ENCODE data around the gene C20orf204.

Gene C20orf204

GRCh38 chr20:64080013-64080812, 44.2 kb downstream of the C20orf204 start, which contains the start of gene OPRL1:
OPRL1 (plus strand) TSS chr20:64080082; CDS start chr20:64092721, 12,639 bp downstream.
- H3K4me1 ChIP-seq (ENCODE audit: insufficient read depth, insufficient read length), result peaks cover 33% of the 10 kb centered on the region
- DNase-seq (ENCODE audit: low read depth, low spot score), result no peak
- peak within 1 kb of the TSS; percentile 70 for H3K4me3 ChIP-seq (ENCODE audit: insufficient read length, low read depth)
- peaks cover 48% of the 10 kb centered on the region for H3K27me3 ChIP-seq (ENCODE audit: insufficient read depth, insufficient read length)
- peak within 1 kb of the TSS; percentile 92 for H3K9ac ChIP-seq (ENCODE audit: insufficient read length, low read depth)
- H3K9me3 ChIP-seq (ENCODE audit: insufficient read depth, low read length), result no peaks in the 10 kb centered on the region
- TF ChIP-seq SUZ12 (IDR thresholded peaks at IDR 0.05; ENCODE audit: extremely low read depth, insufficient read depth, insufficient read length) (no peak), ZNF274 (IDR thresholded peaks at IDR 0.05; ENCODE audit: low read depth, low read length) (no peak), YY1 (IDR thresholded peaks at IDR 0.05; ENCODE audit: insufficient read depth, insufficient read length) (no peak)
- H3K36me3 ChIP-seq (ENCODE audit: insufficient read depth, insufficient read length, low read length), result peaks cover 13% of the 10 kb centered on the region

- H3K9ac ChIP-seq (ENCODE audit: insufficient read length, low read depth), result peak overlapping the region; percentile 21
- H3K4me1 ChIP-seq (ENCODE audit: insufficient read depth, insufficient read length), result peaks cover 33% of the 10 kb centered on the region
- DNase-seq (ENCODE audit: low read depth, low spot score), result no peak
- TF ChIP-seq ZNF274 (IDR thresholded peaks at IDR 0.05; ENCODE audit: low read depth, low read length), result no peak
- TF ChIP-seq SUZ12 (IDR thresholded peaks at IDR 0.05; ENCODE audit: extremely low read depth, insufficient read depth, insufficient read length), result no peak
- no peak for TF ChIP-seq YY1 (IDR thresholded peaks at IDR 0.05; ENCODE audit: insufficient read depth, insufficient read length)
- H3K27me3 ChIP-seq (ENCODE audit: insufficient read depth, insufficient read length), result peaks cover 56% of the 10 kb centered on the region
- peaks cover 11% of the 10 kb centered on the region for H3K36me3 ChIP-seq (ENCODE audit: insufficient read depth, insufficient read length, low read length)
- no peaks in the 10 kb centered on the region for H3K9me3 ChIP-seq (ENCODE audit: insufficient read depth, low read length)
- peak overlapping the region; percentile 70 for H3K4me3 ChIP-seq (ENCODE audit: insufficient read length, low read depth)
Observed at GRCh38 chr20:64080813-64081623, 45.0 kb downstream of the C20orf204 start.

GRCh38 chr20:64081624-64081964, 45.6 kb downstream of the C20orf204 start:
- H3K4me3 ChIP-seq (ENCODE audit: insufficient read length, low read depth), result no peak overlapping the region
- H3K9ac ChIP-seq (ENCODE audit: insufficient read length, low read depth), result peak overlapping the region; percentile 21
- DNase-seq (ENCODE audit: low read depth, low spot score), result no peak
- TF ChIP-seq SUZ12 (IDR thresholded peaks at IDR 0.05; ENCODE audit: extremely low read depth, insufficient read depth, insufficient read length) (no peak), YY1 (IDR thresholded peaks at IDR 0.05; ENCODE audit: insufficient read depth, insufficient read length) (no peak), ZNF274 (IDR thresholded peaks at IDR 0.05; ENCODE audit: low read depth, low read length) (no peak)
- H3K27me3 ChIP-seq (ENCODE audit: insufficient read depth, insufficient read length), result peaks cover 61% of the 10 kb centered on the region
- peaks cover 5% of the 10 kb centered on the region for H3K36me3 ChIP-seq (ENCODE audit: insufficient read depth, insufficient read length, low read length)
- H3K9me3 ChIP-seq (ENCODE audit: insufficient read depth, low read length), result no peaks in the 10 kb centered on the region
- peaks cover 33% of the 10 kb centered on the region for H3K4me1 ChIP-seq (ENCODE audit: insufficient read depth, insufficient read length)

GRCh38 chr20:64082126-64082731, 46.2 kb downstream of the C20orf204 start:
- peaks cover 65% of the 10 kb centered on the region for H3K27me3 ChIP-seq (ENCODE audit: insufficient read depth, insufficient read length)
- H3K9me3 ChIP-seq (ENCODE audit: insufficient read depth, low read length), result no peaks in the 10 kb centered on the region; the same call in 1 of the 2 replicates
- H3K4me1 ChIP-seq (ENCODE audit: insufficient read depth, insufficient read length), result peaks cover 33% of the 10 kb centered on the region
- TF ChIP-seq YY1 (IDR thresholded peaks at IDR 0.05; ENCODE audit: insufficient read depth, insufficient read length) (no peak), SUZ12 (IDR thresholded peaks at IDR 0.05; ENCODE audit: extremely low read depth, insufficient read depth, insufficient read length) (no peak), ZNF274 (IDR thresholded peaks at IDR 0.05; ENCODE audit: low read depth, low read length) (no peak)
- no peak for DNase-seq (ENCODE audit: low read depth, low spot score)
- H3K9ac ChIP-seq (ENCODE audit: insufficient read length, low read depth), result peak overlapping the region; percentile 17
- no peak overlapping the region for H3K4me3 ChIP-seq (ENCODE audit: insufficient read length, low read depth)
- peaks cover 5% of the 10 kb centered on the region for H3K36me3 ChIP-seq (ENCODE audit: insufficient read depth, insufficient read length, low read length)

- Histone ChIP-seq H3K27me3 (ENCODE audit: insufficient read depth, insufficient read length) (peaks cover 65% of the 10 kb centered on the region), H3K36me3 (ENCODE audit: insufficient read depth, insufficient read length, low read length) (no peaks in the 10 kb centered on the region), H3K9me3 (ENCODE audit: insufficient read depth, low read length) (peaks cover 6% of the 10 kb centered on the region; the same call in 1 of the 2 replicates), H3K9ac (ENCODE audit: insufficient read length, low read depth) (peak overlapping the region; percentile 88), H3K4me1 (ENCODE audit: insufficient read depth, insufficient read length) (peaks cover 33% of the 10 kb centered on the region), H3K4me3 (ENCODE audit: insufficient read length, low read depth) (peak overlapping the region; percentile 37)
- no peak for DNase-seq (ENCODE audit: low read depth, low spot score)
- TF ChIP-seq ZNF274 (IDR thresholded peaks at IDR 0.05; ENCODE audit: low read depth, low read length), result no peak
Observed at GRCh38 chr20:64082820-64083377, 46.9 kb downstream of the C20orf204 start.

GRCh38 chr20:64083378-64083803, 47.4 kb downstream of the C20orf204 start:
- Histone ChIP-seq H3K9me3 (ENCODE audit: insufficient read depth, low read length) (peaks cover 6% of the 10 kb centered on the region; the same call in 1 of the 2 replicates), H3K9ac (ENCODE audit: insufficient read length, low read depth) (peak overlapping the region; percentile 88), H3K4me3 (ENCODE audit: insufficient read length, low read depth) (peak overlapping the region; percentile 70), H3K4me1 (ENCODE audit: insufficient read depth, insufficient read length) (peaks cover 29% of the 10 kb centered on the region), H3K27me3 (ENCODE audit: insufficient read depth, insufficient read length) (peaks cover 68% of the 10 kb centered on the region), H3K36me3 (ENCODE audit: insufficient read depth, insufficient read length, low read length) (no peaks in the 10 kb centered on the region)
- TF ChIP-seq SUZ12 (IDR thresholded peaks at IDR 0.05; ENCODE audit: extremely low read depth, insufficient read depth, insufficient read length), result no peak
- no peak for TF ChIP-seq ZNF274 (IDR thresholded peaks at IDR 0.05; ENCODE audit: low read depth, low read length)
- TF ChIP-seq YY1 (IDR thresholded peaks at IDR 0.05; ENCODE audit: insufficient read depth, insufficient read length), result no peak
- peak; percentile 64 for DNase-seq (ENCODE audit: low read depth, low spot score)

Data from NT2/D1 (cell line).